Eye (tissue), 1 donor: Measurements from ENCODE around the gene ELAVL4.

Source experiments
- DNase-seq: peaks from one replicate; pipeline ENCODE4 v3.0.0-alpha.2; 2015

ELAVL4 gene

GRCh38 chr1:50180367-50180766 is 71.6 kb downstream of the ELAVL4 start:
- DNase-seq: no peak

DNA sequence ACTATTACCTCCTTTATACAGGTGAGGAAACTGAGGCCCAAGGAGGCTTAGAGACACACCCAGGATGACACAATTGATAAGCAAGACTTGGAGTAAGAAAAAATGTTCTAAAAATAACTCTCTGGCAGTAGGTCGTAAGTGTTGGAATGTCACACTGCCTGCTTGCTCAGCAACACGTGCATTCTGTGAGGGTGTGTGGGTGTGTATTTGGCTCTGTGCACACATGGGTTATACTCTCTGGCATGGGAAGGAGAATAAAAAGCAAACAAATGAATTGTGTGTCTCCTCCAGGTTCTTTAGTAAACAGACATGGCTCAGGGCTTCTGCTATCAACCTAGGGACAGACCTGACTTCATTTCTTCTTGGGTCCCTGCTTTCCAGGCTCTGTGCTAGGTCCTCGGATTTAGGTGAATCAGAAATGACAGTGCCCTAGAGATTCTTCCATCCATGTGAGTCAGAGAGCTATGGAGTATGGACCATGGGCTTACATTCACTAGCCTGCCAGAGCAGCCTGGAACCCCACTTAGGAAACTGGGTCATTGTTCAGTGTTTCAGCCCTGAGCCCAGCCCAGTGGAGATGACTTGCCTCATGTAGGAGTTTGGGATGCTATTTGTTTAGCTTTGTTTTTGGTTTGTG is 72.4 kb downstream of the ELAVL4 start:
- DNase-seq: no peak

GRCh38 chr1:50183378-50184133 is 74.8 kb downstream of the ELAVL4 start:
- DNase-seq: peak; percentile 38

DNA sequence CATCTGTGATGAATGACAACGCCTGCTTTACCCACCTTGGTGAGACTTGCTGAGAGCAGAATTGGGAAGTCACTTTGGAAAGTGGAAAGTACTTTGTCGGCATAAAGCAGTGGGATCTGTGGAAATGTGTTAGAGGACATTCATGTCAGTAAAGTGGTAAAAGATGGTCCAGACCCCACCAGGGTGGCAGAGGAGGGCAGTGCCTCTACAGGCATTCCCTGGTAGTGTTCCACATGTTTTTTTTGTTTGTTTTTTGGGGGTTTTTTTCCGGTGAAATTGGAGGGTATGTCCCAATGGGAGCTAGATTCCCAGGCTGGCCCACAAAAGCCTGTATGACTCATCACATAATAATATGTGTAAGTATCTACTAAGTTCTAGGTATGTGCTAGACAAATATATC is 80.6 kb downstream of the ELAVL4 start:
- DNase-seq: no peak

- DNase-seq: peak; percentile 41
These were observed 84.3 kb downstream of the ELAVL4 start for GRCh38 chr1:50193002-50193401.

GRCh38 chr1:50195205-50195604 is 86.5 kb downstream of the ELAVL4 start:
- no peak for DNase-seq

- DNase-seq: no peak
These were observed 87.4 kb downstream of the ELAVL4 start for GRCh38 chr1:50196081-50196480.

DNA sequence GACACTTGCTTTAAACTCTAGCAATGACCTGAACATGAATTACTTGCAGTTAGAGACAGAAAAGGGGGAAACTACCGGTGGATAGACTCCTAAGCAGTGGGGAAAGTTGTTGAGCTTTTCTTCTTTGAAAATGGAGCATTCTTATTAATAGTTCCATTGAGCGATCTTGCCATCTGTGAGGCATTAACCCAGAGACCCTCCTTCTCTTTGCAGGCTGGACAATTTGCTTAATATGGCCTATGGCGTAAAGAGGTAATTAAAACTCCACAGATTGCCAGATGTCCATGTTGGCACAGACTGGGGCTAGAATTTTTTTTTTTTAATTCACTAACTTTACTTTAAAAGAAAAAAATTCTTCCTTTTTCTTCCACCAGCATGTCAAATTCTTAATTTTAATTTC is 88.5 kb downstream of the ELAVL4 start:
- DNase-seq: no peak

- DNase-seq: no peak
These were observed 99.6 kb downstream of the ELAVL4 start for GRCh38 chr1:50208315-50208714.

DNA sequence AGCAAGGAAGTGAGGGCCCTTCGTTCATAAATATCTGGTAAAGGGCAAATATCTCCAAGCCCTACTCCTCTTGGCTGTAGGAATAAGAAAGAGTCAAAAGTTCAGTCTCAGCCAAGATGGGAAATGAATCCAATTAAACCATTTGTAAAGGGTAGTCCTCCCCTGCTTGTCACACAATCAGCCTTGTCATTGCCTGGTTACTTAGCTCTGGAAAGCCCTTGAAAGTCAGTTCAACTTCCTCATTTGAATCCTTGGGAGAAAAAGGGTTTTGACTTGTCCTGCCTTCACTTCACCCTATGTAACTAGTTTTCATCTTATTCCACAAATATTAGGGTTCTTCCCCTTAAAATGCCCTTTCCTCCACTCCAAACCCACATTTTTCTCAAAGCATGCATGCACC is 100.0 kb downstream of the ELAVL4 start:
- DNase-seq: no peak

DNA sequence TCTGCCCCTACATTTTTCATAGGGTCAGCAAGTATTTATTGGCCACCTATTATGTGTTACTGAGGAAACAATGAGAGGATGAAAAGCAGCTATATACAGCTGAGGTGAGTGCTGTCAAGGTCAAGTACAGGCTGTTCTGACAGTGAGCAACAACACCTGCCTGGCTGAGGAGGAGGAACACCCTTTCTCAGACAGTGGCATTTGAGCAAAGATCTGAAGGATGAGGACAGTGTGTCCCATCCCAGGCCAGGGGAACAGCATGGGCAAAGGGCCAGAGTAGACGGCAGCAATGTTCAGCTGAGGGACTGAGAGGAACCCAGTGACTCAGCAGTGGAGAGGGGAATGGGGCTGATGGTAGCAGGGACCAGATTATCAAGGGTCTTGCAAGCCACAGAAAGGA is 101.0 kb downstream of the ELAVL4 start:
- DNase-seq: no peak

- DNase-seq: no peak
These were observed 104.8 kb downstream of the ELAVL4 start for GRCh38 chr1:50213505-50213904.

DNA sequence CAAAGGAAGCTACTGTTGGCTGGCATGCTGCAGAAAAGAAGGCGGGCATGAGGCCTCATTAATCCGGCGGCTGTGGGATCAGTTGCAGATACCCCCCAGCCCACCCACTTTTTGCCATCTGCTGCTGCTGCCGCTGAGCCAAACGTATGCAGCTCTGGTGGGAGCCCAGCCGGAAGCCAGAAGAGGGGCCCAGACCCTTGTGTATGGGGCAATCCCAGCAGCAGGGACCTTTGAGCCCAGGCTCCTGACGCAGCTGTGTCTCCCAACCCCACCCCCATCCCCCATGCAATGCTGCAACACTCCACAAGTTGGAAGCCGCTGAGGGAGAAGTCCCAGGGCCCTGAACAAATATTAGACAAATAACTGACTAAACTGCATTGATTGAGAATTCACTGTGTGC is 106.0 kb downstream of the ELAVL4 start:
- DNase-seq: no peak

DNA sequence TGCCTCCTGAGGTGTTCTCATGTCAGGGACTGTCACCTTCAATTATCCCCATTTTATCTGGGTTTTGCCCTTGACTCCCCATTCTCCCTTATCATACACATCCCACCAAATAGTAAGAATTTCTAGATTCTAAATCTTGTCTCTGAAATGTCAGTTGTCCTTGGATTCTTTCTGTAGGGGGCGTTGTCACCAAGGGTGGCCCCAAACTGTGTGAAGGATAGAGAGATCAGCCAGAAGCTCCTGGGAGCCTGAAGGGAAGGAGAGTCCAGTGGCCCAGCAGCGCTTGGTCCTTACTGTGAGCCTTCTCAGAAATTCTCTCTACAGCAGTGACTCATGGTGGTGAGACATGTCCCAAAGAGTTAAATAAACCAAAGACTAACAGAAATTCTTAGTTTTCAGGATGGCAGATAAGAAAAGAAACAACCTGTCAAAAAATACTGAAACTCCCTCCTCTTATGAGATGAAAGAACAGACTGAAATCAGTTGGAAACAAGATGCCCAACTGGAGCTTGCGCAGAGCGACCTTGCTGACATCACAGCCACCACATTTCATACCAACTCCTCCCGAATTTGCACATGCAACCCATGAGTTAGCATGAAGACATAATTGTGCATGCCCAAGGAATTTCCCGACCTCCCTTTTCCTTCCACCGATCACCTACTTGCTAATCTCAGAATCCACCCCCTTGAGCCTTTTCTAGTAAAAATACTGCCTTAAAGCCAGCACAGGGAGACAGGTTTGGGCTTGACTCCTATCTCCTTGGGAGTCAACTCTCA is 109.8 kb downstream of the ELAVL4 start:
- DNase-seq: no peak

DNA sequence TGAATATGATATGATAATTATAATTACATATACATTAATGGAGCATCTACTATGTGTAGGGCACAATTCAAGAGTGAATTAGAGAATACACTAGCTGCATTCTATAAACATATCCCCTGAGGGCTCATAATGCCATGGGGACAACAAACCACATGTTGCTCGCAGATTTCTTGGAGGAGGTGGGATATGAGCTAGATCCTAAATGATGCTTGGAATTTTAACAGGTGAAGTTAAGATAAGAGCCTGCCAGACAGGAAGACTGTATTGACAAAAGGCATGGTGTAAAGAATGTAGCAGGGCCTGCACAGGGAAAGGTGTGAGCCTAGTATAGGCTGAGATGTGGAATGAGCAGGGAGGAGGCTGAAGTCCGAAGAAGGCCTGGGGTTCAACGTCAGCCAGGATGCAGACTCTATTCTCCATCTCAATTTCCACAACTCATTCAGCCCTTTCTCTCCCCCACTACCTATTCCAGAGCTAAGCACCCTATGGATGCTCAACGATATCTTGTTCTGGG is 120.2 kb downstream of the ELAVL4 start:
- DNase-seq: no peak

- DNase-seq: no peak
These were observed 122.5 kb downstream of the ELAVL4 start for GRCh38 chr1:50231209-50231608.

DNA sequence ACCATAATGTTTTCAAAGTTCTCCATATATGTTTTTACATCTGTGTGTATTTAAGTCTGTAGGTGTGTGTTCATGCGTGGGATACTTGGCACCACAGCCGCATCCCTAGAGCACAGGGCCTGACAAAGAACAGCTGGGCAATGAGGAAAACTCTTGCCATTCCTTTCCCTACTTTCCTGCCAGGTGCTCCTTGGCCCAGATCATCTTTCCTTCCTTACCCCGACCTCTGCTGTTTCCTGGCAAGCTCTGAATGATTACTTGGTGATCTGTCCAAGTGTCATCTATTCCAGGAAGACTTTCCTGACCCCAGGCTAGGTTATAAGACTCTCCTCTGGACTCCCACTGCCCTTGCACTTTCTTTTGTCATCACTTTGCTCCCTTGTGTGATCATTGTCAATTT is 123.6 kb downstream of the ELAVL4 start:
- DNase-seq: peak; percentile 58

DNA sequence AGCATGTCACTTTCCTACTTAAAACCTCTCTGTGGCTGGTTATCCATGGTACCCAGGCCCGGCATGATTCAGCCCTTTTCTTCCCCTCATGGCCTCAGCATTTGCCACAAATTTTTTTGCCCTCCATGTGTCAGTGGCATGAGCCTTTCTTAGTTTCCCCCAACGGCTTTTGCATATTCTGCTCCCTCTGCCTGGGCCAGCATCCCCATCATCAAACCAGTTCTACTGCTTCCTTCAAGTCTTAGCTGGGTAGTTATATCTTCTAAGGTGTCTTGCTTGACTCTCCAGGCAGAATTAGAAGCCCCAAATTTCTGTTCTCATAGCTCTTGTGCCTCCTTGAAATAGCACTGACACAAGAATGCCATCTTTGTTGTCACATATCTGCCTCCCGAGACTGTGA is 127.9 kb downstream of the ELAVL4 start:
- DNase-seq: no peak

GRCh38 chr1:50237056-50237455 is 128.3 kb downstream of the ELAVL4 start:
- DNase-seq: no peak

DNA sequence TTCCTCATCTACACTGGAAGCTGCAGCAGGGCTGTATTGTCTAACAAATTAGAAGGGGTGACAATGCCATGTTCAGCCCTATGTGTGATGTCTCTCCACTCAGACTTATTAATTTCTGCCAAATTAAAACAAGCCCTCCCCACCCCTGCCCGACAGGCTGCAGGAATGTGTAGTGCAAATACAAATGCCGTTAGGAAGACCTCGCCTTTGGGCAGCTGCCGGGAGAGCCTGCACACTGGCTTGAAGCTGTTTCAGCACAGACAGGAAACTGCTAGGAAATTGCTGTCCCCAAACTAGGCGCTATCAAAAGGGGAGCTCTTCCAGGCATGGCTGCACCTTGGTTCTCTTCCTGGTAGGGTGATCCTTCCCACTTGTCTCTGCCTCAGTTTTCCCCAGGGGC is 135.2 kb downstream of the ELAVL4 start:
- DNase-seq: no peak

DNA sequence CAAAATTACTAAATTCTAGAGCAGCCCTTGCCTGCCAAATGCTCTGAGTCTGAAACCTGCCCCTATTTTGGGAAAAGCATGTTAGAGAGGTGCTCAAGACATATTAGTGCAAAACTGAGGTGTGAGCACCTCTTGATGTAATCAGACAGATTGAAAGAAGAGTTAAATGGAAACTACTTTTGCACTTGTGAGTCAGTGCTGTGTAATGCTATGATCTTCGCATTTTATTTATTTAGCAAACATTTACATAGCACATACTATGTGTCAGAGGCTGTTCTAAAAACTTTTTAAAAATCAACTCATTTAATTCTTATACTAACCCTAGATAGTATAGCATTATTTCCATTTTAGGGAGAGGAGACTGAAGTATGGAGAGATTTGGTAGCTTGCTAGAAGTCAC is 138.1 kb downstream of the ELAVL4 start:
- DNase-seq: no peak

GRCh38 chr1:50251702-50252101 is 143.0 kb downstream of the ELAVL4 start:
- peak; percentile 91 for DNase-seq

GRCh38 chr1:50252196-50252595 is 143.5 kb downstream of the ELAVL4 start:
- no peak for DNase-seq
